ENCODE results near the gene CEP112.

CEP112 gene

GRCh38 chr17:65718601-65719000 is 473.3 kb downstream of the CEP112 start:
- no peak overlapping the region for H3K4me3 ChIP-seq (ENCODE audit: insufficient read depth, low read length, poor library complexity, severe bottlenecking)
- H3K9me3 ChIP-seq (ENCODE audit: insufficient read depth, low read length) = no peaks in the 10 kb centered on the region
- H3K27ac ChIP-seq (ENCODE audit: low read depth, low read length) = no peak overlapping the region
- no peaks in the 10 kb centered on the region for H4K20me1 ChIP-seq (ENCODE audit: low read depth, low read length)
- no peaks in the 10 kb centered on the region for H3K36me3 ChIP-seq (ENCODE audit: low read length)
- H3K79me2 ChIP-seq (ENCODE audit: insufficient read depth, low read length) = no peaks in the 10 kb centered on the region
- no peak overlapping the region for H2AFZ ChIP-seq (ENCODE audit: low read depth, low read length, severe bottlenecking)
- no peak overlapping the region for H3K9ac ChIP-seq (ENCODE audit: low read length)
- no peak for TF ChIP-seq EZH2phosphoT487 (conservative IDR thresholded peaks at IDR 0.05; ENCODE audit: low read length)
- TF ChIP-seq, protein P1, sequence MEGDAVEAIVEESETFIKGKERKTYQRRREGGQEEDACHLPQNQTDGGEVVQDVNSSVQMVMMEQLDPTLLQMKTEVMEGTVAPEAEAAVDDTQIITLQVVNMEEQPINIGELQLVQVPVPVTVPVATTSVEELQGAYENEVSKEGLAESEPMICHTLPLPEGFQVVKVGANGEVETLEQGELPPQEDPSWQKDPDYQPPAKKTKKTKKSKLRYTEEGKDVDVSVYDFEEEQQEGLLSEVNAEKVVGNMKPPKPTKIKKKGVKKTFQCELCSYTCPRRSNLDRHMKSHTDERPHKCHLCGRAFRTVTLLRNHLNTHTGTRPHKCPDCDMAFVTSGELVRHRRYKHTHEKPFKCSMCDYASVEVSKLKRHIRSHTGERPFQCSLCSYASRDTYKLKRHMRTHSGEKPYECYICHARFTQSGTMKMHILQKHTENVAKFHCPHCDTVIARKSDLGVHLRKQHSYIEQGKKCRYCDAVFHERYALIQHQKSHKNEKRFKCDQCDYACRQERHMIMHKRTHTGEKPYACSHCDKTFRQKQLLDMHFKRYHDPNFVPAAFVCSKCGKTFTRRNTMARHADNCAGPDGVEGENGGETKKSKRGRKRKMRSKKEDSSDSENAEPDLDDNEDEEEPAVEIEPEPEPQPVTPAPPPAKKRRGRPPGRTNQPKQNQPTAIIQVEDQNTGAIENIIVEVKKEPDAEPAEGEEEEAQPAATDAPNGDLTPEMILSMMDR (IDR thresholded peaks at IDR 0.05; ENCODE audit: insufficient read depth, low read length, poor library complexity, severe bottlenecking) = no peak
- H3F3A ChIP-seq (ENCODE audit: insufficient read depth) = no peaks in the 10 kb centered on the region
- no peaks in the 10 kb centered on the region for H3K9me2 ChIP-seq (replicated peaks; ENCODE audit: insufficient read depth, low read length)
- H3K4me2 ChIP-seq (ENCODE audit: low read depth, low read length, poor library complexity, severe bottlenecking) = no peak overlapping the region
- no peaks in the 10 kb centered on the region for H3K27me3 ChIP-seq (ENCODE audit: low read length)

DNA sequence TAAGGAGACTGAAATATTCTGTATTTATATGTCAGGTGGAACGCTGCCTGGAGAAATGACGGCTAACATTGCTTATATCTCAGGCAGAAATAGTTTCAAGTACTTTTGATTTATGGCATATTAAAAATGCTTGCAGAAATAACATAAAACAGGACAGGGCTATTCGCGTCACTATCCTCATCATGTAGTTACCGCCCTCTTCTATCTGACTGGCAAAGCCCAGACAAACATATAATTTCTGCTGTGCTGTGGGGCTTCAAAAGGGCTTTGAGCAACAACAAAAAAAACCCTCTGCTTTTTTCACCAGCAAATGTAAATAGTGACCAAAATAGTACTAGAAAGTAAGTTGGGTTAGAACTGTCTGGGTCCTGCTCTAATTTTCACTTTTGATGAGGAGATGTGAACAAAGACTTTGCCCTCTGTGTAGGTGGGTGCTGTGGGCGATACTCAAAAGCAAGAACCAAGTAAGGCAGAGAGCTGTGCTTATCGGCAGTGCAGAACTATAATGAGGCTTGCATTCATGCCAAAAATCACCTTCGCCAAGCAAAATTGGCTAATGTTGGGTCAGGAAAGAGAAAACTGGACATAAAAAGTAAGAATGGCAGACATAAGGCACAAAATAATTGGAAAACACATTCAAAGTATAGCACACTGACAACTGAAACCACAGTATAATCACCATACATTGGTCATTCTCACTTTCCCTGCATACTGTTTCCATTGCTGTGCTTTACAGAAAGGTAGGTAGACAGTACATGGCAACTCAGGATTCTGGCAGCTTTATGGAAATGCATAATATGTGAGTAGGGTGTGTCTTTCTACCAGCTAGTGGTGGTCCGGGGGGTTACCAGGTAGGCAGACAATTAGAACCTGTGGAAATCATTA is 479.3 kb downstream of the CEP112 start:
- Histone ChIP-seq H4K20me1 (ENCODE audit: low read depth, low read length) (no peaks in the 10 kb centered on the region), H3K27ac (ENCODE audit: low read depth, low read length) (no peak overlapping the region), H3K9me2 (replicated peaks; ENCODE audit: insufficient read depth, low read length) (no peaks in the 10 kb centered on the region), H3K36me3 (ENCODE audit: low read length) (no peaks in the 10 kb centered on the region), H2AFZ (ENCODE audit: low read depth, low read length, severe bottlenecking) (no peak overlapping the region), H3K4me3 (ENCODE audit: insufficient read depth, low read length, poor library complexity, severe bottlenecking) (no peak overlapping the region), H3K4me2 (ENCODE audit: low read depth, low read length, poor library complexity, severe bottlenecking) (no peak overlapping the region), H3K9me3 (ENCODE audit: insufficient read depth, low read length) (no peaks in the 10 kb centered on the region), H3K9ac (ENCODE audit: low read length) (no peak overlapping the region), H3F3A (ENCODE audit: insufficient read depth) (no peaks in the 10 kb centered on the region), H3K79me2 (ENCODE audit: insufficient read depth, low read length) (no peaks in the 10 kb centered on the region), H3K27me3 (ENCODE audit: low read length) (no peaks in the 10 kb centered on the region)
- TF ChIP-seq EZH2phosphoT487 (conservative IDR thresholded peaks at IDR 0.05; ENCODE audit: low read length) = no peak
- TF ChIP-seq, protein P1 (IDR thresholded peaks at IDR 0.05; ENCODE audit: insufficient read depth, low read length, poor library complexity, severe bottlenecking) = no peak

DNA sequence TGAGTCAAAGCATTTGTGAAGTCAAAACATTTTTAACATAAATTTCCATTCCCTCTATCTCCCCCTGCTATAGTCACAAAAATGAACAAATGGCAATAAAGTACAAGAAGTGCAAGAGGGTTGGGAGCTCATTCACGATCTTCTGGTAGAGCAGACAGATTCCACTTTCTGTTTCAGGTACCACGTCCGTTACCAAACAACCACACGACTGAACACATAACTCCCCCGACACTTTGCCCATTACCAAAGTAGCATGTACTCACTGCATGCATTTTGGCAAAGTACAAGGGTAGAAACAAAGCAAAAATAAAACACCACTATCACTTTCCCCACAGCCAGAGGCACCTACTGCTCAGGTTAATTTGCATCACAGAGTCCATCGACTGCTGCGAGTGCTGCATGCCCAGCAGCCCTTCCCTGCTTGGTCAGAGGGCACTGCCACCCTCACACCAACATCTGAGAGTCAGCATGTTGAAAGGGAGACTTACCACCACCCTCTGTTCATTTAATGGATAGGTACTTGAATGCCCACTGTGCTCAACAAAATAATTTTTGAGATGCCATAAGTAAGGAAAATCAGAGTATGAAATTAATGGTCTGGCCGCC is 480.2 kb downstream of the CEP112 start:
- Histone ChIP-seq H3K36me3 (ENCODE audit: low read length) (no peaks in the 10 kb centered on the region), H3F3A (ENCODE audit: insufficient read depth) (no peaks in the 10 kb centered on the region), H3K9ac (ENCODE audit: low read length) (no peak overlapping the region), H3K27me3 (ENCODE audit: low read length) (no peaks in the 10 kb centered on the region), H3K9me2 (replicated peaks; ENCODE audit: insufficient read depth, low read length) (no peaks in the 10 kb centered on the region), H3K4me2 (ENCODE audit: low read depth, low read length, poor library complexity, severe bottlenecking) (no peak overlapping the region), H3K79me2 (ENCODE audit: insufficient read depth, low read length) (no peaks in the 10 kb centered on the region), H3K27ac (ENCODE audit: low read depth, low read length) (no peak overlapping the region), H2AFZ (ENCODE audit: low read depth, low read length, severe bottlenecking) (no peak overlapping the region), H4K20me1 (ENCODE audit: low read depth, low read length) (no peaks in the 10 kb centered on the region), H3K4me3 (ENCODE audit: insufficient read depth, low read length, poor library complexity, severe bottlenecking) (no peak overlapping the region), H3K9me3 (ENCODE audit: insufficient read depth, low read length) (no peaks in the 10 kb centered on the region)
- TF ChIP-seq, protein P1 (IDR thresholded peaks at IDR 0.05; ENCODE audit: insufficient read depth, low read length, poor library complexity, severe bottlenecking) = no peak
- TF ChIP-seq EZH2phosphoT487 (conservative IDR thresholded peaks at IDR 0.05; ENCODE audit: low read length) = no peak

All from SU-DHL-6 (cell line).